A549 (cell line): ENCODE measurements around the gene CENPE. TPM values are rescaled to one million over a fixed set of nuclear protein-coding genes. Genes with fewer than 3 reads are reported as not detected.
A peak's percentile ranks its signal among the peaks of the same experiment; 100 is the strongest.

Experiments used
- ATAC-seq, 2 experiments: fragments of 200-7000 bp in 1 of 2; fragments of >200 bp in 1 of 2; cut with Nextera tagmentation in 1 of 2; cut with Tn5 transposase in 1 of 2; 3 replicates each; pipeline versions ENCODE4 v1.8.0 to v1.9.1; 2018 to 2020; ENCODE audit warnings: mild to moderate bottlenecking in 1 of 2, moderate library complexity in 1 of 2
- CTCF ChIA-PET: fragments of 300-600 bp; sonication (Branson Sonifier 250); formaldehyde crosslinking; extraction: SDS; loops from one replicate; lab custom pipeline; 2021; ENCODE audit warnings: antibody characterized with exemption, inconsistent platforms; lab: Yijun Ruan, JAX
- POLR2A ChIA-PET: fragments of 350-600 bp; formaldehyde crosslinking; extraction: SDS; loops from one replicate; lab custom pipeline; 2021; ENCODE audit warnings: antibody characterized with exemption, inconsistent platforms; lab: Yijun Ruan, JAX
- DNase-seq, 2 experiments: peaks; one replicate each; pipeline versions ENCODE4 v3.0.0 to v3.0.0-alpha.2; 2011 to 2016; ENCODE audit warnings: low read depth in 1 of 2, low spot score in 1 of 2
- FAIRE-seq: peaks from 2 replicates; lab custom pipeline; 2011; peaks lifted over from hg19 to GRCh38; lab: Jason Lieb, UNC
- H3K27ac ChIP-seq, 2 experiments: fragments of >200 bp; sonication (Bioruptor Twin); formaldehyde crosslinking; 3 replicates each; pipeline ENCODE4 v1.5.1; 2016 to 2017
- H3K4me1 ChIP-seq: fragments of >200 bp; sonication (Bioruptor Twin); formaldehyde crosslinking; 3 replicates; pipeline ENCODE4 v1.6.1; 2016
- H3K4me2 ChIP-seq: fragments of >200 bp; sonication (Bioruptor Twin); formaldehyde crosslinking; 3 replicates; pipeline ENCODE4 v1.6.1; 2016
- H3K4me3 ChIP-seq: fragments of >200 bp; sonication (Bioruptor Twin); formaldehyde crosslinking; 3 replicates; pipeline ENCODE4 v1.5.1; 2016
- H3K9me3 ChIP-seq: fragments of >200 bp; sonication (Bioruptor Twin); formaldehyde crosslinking; 3 replicates; pipeline ENCODE4 v1.6.1; 2016
- BHLHE40 ChIP-seq: IDR thresholded peaks from 2 replicates; pipeline ENCODE4 v1.6.1; 2012; ENCODE audit warnings: low read depth, low read length, inconsistent platforms
- CBX2 ChIP-seq: fragments of 200-600 bp; sonication (generic); IDR thresholded peaks from 2 replicates; pipeline ENCODE4 v1.6.1; 2016; ENCODE audit warnings: low read depth, mild to moderate bottlenecking, borderline replicate concordance
- CHD4 ChIP-seq: fragments of 200-600 bp; sonication (generic); IDR thresholded peaks from 2 replicates; pipeline ENCODE4 v1.6.1; 2016; ENCODE audit warnings: antibody characterized with exemption, mild to moderate bottlenecking, borderline replicate concordance
- EHF ChIP-seq: fragments of 250-450 bp; sonication (Bioruptor Pico); IDR thresholded peaks from 2 replicates; pipeline ENCODE4 v1.5.0; 2020; ENCODE audit warnings: mild to moderate bottlenecking
- EHMT2 ChIP-seq: fragments of 200-600 bp; sonication (generic); IDR thresholded peaks from 2 replicates; pipeline ENCODE4 v1.6.1; 2016; ENCODE audit warnings: antibody characterized with exemption, low read depth, mild to moderate bottlenecking, moderate library complexity
- ESRRA ChIP-seq: fragments of 150-350 bp; IDR thresholded peaks from 2 replicates; pipeline ENCODE4 v1.6.1; 2014; ENCODE audit warnings: mild to moderate bottlenecking, low read length, borderline replicate concordance
- FOSB ChIP-seq: fragments of 250-450 bp; sonication (Bioruptor Pico); IDR thresholded peaks from 2 replicates; pipeline ENCODE4 v1.5.0; 2020; ENCODE audit warnings: mild to moderate bottlenecking, moderate library complexity
- GATA3 ChIP-seq: IDR thresholded peaks from 2 replicates; pipeline ENCODE4 v1.6.1; 2012; ENCODE audit warnings: borderline replicate concordance
- JUNB ChIP-seq: fragments of >200 bp; sonication (Bioruptor Twin); formaldehyde crosslinking; IDR thresholded peaks from 2 replicates; pipeline ENCODE4 v1.6.1; 2016
- KDM1A ChIP-seq: fragments of 200-600 bp; sonication (generic); IDR thresholded peaks from 2 replicates; pipeline ENCODE4 v1.6.1; 2016; ENCODE audit warnings: low read depth, mild to moderate bottlenecking
- MAFK ChIP-seq: fragments of 450-650 bp; IDR thresholded peaks from 2 replicates; pipeline ENCODE4 v1.6.1; 2014; ENCODE audit not compliant: partially characterized antibody
- MAZ ChIP-seq: fragments of 150-350 bp; IDR thresholded peaks from 2 replicates; pipeline ENCODE4 v1.6.1; 2014; ENCODE audit warnings: antibody characterized with exemption, low read depth, low read length, borderline replicate concordance
- NR3C1 ChIP-seq: fragments of >200 bp; sonication (Bioruptor Twin); formaldehyde crosslinking; IDR thresholded peaks from 3 replicates; pipeline ENCODE4 v1.6.1; 2017
- PHF8 ChIP-seq: fragments of 200-600 bp; sonication (generic); IDR thresholded peaks from 2 replicates; pipeline ENCODE4 v1.6.1; 2016; ENCODE audit warnings: low read depth, mild to moderate bottlenecking, antibody characterized with exemption, moderate library complexity, borderline replicate concordance
- POLR2A ChIP-seq: IDR thresholded peaks from 2 replicates; pipeline ENCODE4 v1.6.1; 2012; ENCODE audit warnings: mild to moderate bottlenecking, low read length
- RAD21 ChIP-seq, 2 experiments: fragments of >200 bp in 1 of 2; sonication (Bioruptor Twin) in 1 of 2; formaldehyde crosslinking in 1 of 2; IDR thresholded peaks in 1 of 2; conservative IDR thresholded peaks in 1 of 2; 2 replicates in 1 of 2; 3 replicates in 1 of 2; pipeline ENCODE4 v1.6.1; 2012 to 2018; ENCODE audit warnings: inconsistent platforms in 1 of 2
- SREBF2 ChIP-seq: fragments of 450-650 bp; IDR thresholded peaks from 2 replicates; pipeline ENCODE4 v1.6.1; 2014; ENCODE audit warnings: mild to moderate bottlenecking, moderate library complexity
- ZC3H11A ChIP-seq: fragments of 450-650 bp; IDR thresholded peaks from 2 replicates; pipeline ENCODE4 v1.6.1; 2014; ENCODE audit warnings: antibody characterized with exemption, mild to moderate bottlenecking
- ZFP36 ChIP-seq: fragments of 450-650 bp; IDR thresholded peaks from 2 replicates; pipeline ENCODE4 v1.6.1; 2014; ENCODE audit warnings: borderline replicate concordance; ENCODE audit not compliant: partially characterized antibody
- ZSCAN20 ChIP-seq: fragments of 250-450 bp; sonication (Bioruptor Pico); IDR thresholded peaks from 2 replicates; pipeline ENCODE4 v1.8.0; 2022; ENCODE audit warnings: mild to moderate bottlenecking, moderate library complexity
- WGBS: methylation state at CpG from one replicate; pipeline ENCODE4 v1.1.6; 2017; ENCODE audit errors: missing lambda C conversion rate; 5-methylcytosine and 5-hydroxymethylcytosine counted together
- polyA plus RNA-seq, 4 experiments: library from polyadenylated mRNA; depleted of rRNA in 3 of 4; stranded (reverse); fragments of >200 nt; fragmentation: RNase III in 1 of 4; extraction: RNeasy Plus Mini Kit Qiagen cat#74134 plus additional on column Dnase treatment in 1 of 4; gene quantifications; 2 replicates in 3 of 4; 3 replicates in 1 of 4; pipeline ENCODE4 v1.2.3, GENCODE V29; 2011 to 2017
- TF ChIP-seq, protein P1 (sequence below): fragments of >200 bp; sonication (Bioruptor Twin); formaldehyde crosslinking; IDR thresholded peaks from 3 replicates; pipeline ENCODE4 v1.5.1; 2016
- TF ChIP-seq, protein P2 (sequence below): fragments of 250-450 bp; sonication (Bioruptor Pico); IDR thresholded peaks from 2 replicates; pipeline ENCODE4 v1.5.0; 2021; ENCODE audit warnings: mild to moderate bottlenecking, moderate library complexity, borderline replicate concordance

CENPE gene
- polyA plus RNA-seq, 2 of the 4 experiments (the other 2 are of a cell fraction): 6.3 to 15.9 TPM

DNA sequence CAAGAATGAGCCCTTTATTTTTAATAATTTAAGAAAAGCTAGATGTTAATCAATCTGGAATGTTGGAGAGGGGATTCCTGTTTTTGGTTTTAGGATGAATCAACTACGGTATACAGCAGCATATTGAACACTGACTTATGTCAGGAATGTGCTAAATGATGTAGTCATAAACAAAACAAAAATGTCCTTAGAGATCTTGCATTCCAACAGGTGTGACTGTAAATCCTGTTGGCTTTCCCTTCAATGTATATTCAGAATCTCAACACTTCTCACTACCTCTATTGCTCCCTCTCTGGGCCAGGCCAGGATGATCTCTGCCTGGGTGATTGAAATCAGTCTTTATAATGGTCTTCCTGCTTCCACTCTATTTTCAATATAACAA lies 60.7 kb downstream of the CENPE start:
- POLR2A ChIA-PET: no interaction called here
- CTCF ChIA-PET: no interaction called here
- no peak for DNase-seq
- H3K4me1 ChIP-seq: no peaks in the 10 kb centered on the region
- no peak overlapping the region for H3K4me3 ChIP-seq
- no peak overlapping the region for H3K4me2 ChIP-seq
- H3K27ac ChIP-seq: no peak overlapping the region
- TF ChIP-seq PHF8 (no peak), ZFP36 (no peak), EHF (CRISPR knock-in tag) (no peak), GATA3 (no peak), NR3C1 (no peak), SREBF2 (no peak), RAD21 (conservative IDR thresholded peaks at IDR 0.05 in 1 of 2, IDR thresholded peaks at IDR 0.05 in 1 of 2) (no peak), CHD4 (no peak), KDM1A (no peak), POLR2A (no peak), ZSCAN20 (CRISPR knock-in tag) (no peak), MAZ (no peak)
- TF ChIP-seq, protein P1, sequence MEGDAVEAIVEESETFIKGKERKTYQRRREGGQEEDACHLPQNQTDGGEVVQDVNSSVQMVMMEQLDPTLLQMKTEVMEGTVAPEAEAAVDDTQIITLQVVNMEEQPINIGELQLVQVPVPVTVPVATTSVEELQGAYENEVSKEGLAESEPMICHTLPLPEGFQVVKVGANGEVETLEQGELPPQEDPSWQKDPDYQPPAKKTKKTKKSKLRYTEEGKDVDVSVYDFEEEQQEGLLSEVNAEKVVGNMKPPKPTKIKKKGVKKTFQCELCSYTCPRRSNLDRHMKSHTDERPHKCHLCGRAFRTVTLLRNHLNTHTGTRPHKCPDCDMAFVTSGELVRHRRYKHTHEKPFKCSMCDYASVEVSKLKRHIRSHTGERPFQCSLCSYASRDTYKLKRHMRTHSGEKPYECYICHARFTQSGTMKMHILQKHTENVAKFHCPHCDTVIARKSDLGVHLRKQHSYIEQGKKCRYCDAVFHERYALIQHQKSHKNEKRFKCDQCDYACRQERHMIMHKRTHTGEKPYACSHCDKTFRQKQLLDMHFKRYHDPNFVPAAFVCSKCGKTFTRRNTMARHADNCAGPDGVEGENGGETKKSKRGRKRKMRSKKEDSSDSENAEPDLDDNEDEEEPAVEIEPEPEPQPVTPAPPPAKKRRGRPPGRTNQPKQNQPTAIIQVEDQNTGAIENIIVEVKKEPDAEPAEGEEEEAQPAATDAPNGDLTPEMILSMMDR: no peak
- TF ChIP-seq, protein P2, sequence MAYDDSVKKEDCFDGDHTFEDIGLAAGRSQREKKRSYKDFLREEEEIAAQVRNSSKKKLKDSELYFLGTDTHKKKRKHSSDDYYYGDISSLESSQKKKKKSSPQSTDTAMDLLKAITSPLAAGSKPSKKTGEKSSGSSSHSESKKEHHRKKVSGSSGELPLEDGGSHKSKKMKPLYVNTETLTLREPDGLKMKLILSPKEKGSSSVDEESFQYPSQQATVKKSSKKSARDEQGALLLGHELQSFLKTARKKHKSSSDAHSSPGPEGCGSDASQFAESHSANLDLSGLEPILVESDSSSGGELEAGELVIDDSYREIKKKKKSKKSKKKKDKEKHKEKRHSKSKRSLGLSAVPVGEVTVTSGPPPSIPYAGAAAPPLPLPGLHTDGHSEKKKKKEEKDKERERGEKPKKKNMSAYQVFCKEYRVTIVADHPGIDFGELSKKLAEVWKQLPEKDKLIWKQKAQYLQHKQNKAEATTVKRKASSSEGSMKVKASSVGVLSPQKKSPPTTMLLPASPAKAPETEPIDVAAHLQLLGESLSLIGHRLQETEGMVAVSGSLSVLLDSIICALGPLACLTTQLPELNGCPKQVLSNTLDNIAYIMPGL (CRISPR knock-in tag): no peak
- no peak for ATAC-seq
- no peaks in the 10 kb centered on the region for H3K9me3 ChIP-seq
- WGBS: 59% methylated on average over 1 of the region's 1 CpG
- no peak for FAIRE-seq

DNA sequence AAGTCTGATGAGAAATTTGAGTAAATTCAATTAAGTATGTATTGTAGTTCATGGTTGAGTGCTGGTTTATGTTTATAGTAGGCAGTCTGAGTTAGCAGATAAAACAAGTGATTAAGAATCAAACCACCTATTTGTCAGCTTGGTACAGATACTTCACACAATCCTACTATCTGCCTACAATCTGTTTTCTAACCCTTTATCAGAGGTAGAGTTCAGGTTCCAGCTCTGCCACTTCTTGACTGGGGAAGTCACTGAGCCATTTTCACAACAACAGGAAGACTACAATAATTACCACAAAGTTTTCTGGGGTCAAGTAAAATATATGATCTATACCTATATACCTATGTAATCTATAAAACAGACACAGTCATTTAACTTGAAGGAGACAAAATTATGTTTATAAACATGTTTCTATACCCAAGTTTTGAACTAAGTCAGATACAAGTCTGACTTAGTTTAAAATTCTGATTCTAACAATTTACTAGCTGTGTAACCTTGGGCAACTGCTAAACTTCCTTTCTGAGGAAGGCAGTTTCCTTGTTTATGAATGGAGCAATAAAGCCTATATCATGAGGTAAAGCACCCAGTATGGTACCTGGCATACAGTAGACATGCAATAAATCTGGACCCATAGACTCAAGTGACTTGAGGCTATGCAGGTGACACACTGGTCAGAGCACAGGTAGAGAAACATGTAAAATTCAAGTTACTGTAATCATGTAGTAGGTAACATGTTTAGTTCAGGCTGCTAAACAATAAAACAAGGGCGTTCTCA lies 61.3 kb downstream of the CENPE start:
- no peaks in the 10 kb centered on the region for H3K9me3 ChIP-seq
- WGBS: 61% methylated on average over 1 of the region's 1 CpG
- H3K27ac ChIP-seq: no peak overlapping the region
- FAIRE-seq (no peak), ATAC-seq (no peak), DNase-seq (no peak)
- no peak overlapping the region for H3K4me2 ChIP-seq
- ChIA-PET CTCF (no interaction called here), POLR2A (no interaction called here)
- H3K4me3 ChIP-seq: no peak overlapping the region
- H3K4me1 ChIP-seq: no peaks in the 10 kb centered on the region
- TF ChIP-seq ZSCAN20 (CRISPR knock-in tag) (no peak), MAFK (no peak), CBX2 (no peak), ZC3H11A (no peak), EHMT2 (no peak), ESRRA (no peak), FOSB (no peak), NR3C1 (no peak), BHLHE40 (no peak)

DNA sequence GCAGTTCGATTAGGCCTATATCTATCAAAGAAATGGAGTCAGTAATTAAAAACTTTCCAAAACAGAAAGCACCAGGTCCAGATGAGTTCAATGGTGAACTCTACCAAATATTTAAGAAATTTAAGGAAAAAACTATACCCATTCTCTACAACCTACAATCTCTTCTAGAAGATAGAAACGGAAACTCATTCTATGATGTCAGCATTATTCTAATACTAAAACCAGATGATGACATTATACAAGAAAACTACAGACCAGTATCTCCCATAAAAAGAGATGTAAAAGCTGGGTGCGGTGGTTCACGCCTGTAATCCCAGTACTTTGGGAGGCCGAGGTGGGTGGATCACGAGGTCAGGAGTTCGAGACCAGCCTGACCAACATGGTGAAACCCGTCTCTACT lies 69.0 kb downstream of the CENPE start:
- DNase-seq: no peak
- no peak for ATAC-seq
- ChIA-PET POLR2A (no interaction called here), CTCF (no interaction called here)
- 88% methylated on average over 8 of the region's 8 CpGs for WGBS
- Histone ChIP-seq H3K4me3 (no peak overlapping the region), H3K9me3 (0 out of 3 replicates have a peak, but pooled peaks cover 4% of the 10 kb centered on the region)
- TF ChIP-seq JUNB: no peak
- peak; percentile 36 for TF ChIP-seq MAFK
- TF ChIP-seq, all 56 proteins: peak for 1
- H3K27ac ChIP-seq: no peak overlapping the region
- H3K4me1 ChIP-seq: no peaks in the 10 kb centered on the region
- no peak overlapping the region for H3K4me2 ChIP-seq
- FAIRE-seq: no peak
